CD14-positive monocyte (primary cell): Measurements from ENCODE around the gene SART3. TPM values are rescaled to one million over a fixed set of nuclear protein-coding genes. Genes with fewer than 3 reads are reported as not detected.

Source experiments
- DNase-seq, 3 donors: peaks; one replicate each; pipeline ENCODE4 v3.0.0-alpha.2; 2011 to 2022
- H2AFZ ChIP-seq: 2 replicates; pipeline ENCODE4 v1.6.0; 2012; ENCODE audit warnings: mild to moderate bottlenecking, low read depth, low read length, inconsistent platforms; ENCODE audit not compliant: insufficient read depth, poor library complexity, severe bottlenecking
- H3K27ac ChIP-seq, 2 donors: 1 replicate in 1 of 2; 2 replicates in 1 of 2; pipeline ENCODE4 v1.5.1; 2012 to 2013; ENCODE audit warnings: low read length in 2 of 2, control low read depth in 1 of 2, inconsistent platforms in 1 of 2, low read depth in 1 of 2, mild to moderate bottlenecking in 1 of 2
- H3K27me3 ChIP-seq, 2 donors: one replicate each; pipeline versions ENCODE4 v1.6.0 to v1.6.1; 2011 to 2013; ENCODE audit warnings: low read length in 2 of 2; ENCODE audit not compliant: control insufficient read depth in 2 of 2, insufficient read depth in 2 of 2
- H3K36me3 ChIP-seq, 2 donors: replicated peaks in 1 of 2; 1 replicate in 1 of 2; 2 replicates in 1 of 2; pipeline versions ENCODE4 v1.5.1 to v1.6.1; 2012 to 2013; ENCODE audit warnings: low read length in 2 of 2, control low read depth in 1 of 2, inconsistent platforms in 1 of 2, mild to moderate bottlenecking in 1 of 2; ENCODE audit not compliant: insufficient read depth in 2 of 2, control insufficient read depth in 1 of 2
- H3K4me1 ChIP-seq, 2 donors: 1 replicate in 1 of 2; 2 replicates in 1 of 2; pipeline versions ENCODE4 v1.5.1 to v1.6.1; 2012 to 2013; ENCODE audit warnings: low read length in 2 of 2, control low read depth in 1 of 2, inconsistent platforms in 1 of 2, mild to moderate bottlenecking in 1 of 2, moderate library complexity in 1 of 2; ENCODE audit not compliant: insufficient read depth in 2 of 2, control insufficient read depth in 1 of 2
- H3K4me2 ChIP-seq: replicated peaks from 2 replicates; pipeline ENCODE3; 2012; ENCODE audit warnings: low read length, moderate library complexity, mild to moderate bottlenecking; ENCODE audit not compliant: poor library complexity, severe bottlenecking; ENCODE audit errors: extremely low read depth
- H3K4me3 ChIP-seq, 3 experiments: fragments of 200-600 bp in 1 of 3; sonication (generic) in 1 of 3; replicated peaks in 1 of 3; 1 replicate in 2 of 3; 2 replicates in 1 of 3; pipeline ENCODE4 v1.5.1; 2011 to 2013; ENCODE audit warnings: low read length in 3 of 3, mild to moderate bottlenecking in 3 of 3, control low read depth in 2 of 3, low read depth in 2 of 3, inconsistent platforms in 1 of 3, moderate library complexity in 1 of 3
- H3K79me2 ChIP-seq: 2 replicates; pipeline ENCODE4 v1.6.0; 2012; ENCODE audit warnings: mild to moderate bottlenecking, control low read depth, inconsistent platforms, low read length, moderate library complexity; ENCODE audit not compliant: insufficient read depth
- H3K9ac ChIP-seq: 2 replicates; pipeline ENCODE4 v1.6.0; 2017; ENCODE audit warnings: low read length, mild to moderate bottlenecking; ENCODE audit not compliant: insufficient read depth, poor library complexity, severe bottlenecking
- H3K9me3 ChIP-seq, 2 donors: replicated peaks in 1 of 2; 1 replicate in 1 of 2; 2 replicates in 1 of 2; pipeline versions ENCODE4 v1.5.1 to v1.6.1; 2012 to 2013; ENCODE audit warnings: low read length in 2 of 2, control low read depth in 1 of 2; ENCODE audit not compliant: control insufficient read depth in 1 of 2, insufficient read depth in 1 of 2
- H4K20me1 ChIP-seq: 2 replicates; pipeline ENCODE4 v1.6.0; 2012; ENCODE audit warnings: mild to moderate bottlenecking, low read length, control low read depth, moderate library complexity; ENCODE audit not compliant: insufficient read depth
- H3K27ac Mint-ChIP-seq, 7 donors: one replicate each; pipeline ENCODE4 v1.8.0; 2020; ENCODE audit warnings: mild to moderate bottlenecking in 7 of 7, mixed read lengths in 7 of 7, moderate library complexity in 6 of 7, inconsistent platforms in 2 of 7
- H3K27me3 Mint-ChIP-seq, 3 donors: one replicate each; pipeline ENCODE4 v1.8.0; 2021 to 2022; ENCODE audit warnings: low read depth in 3 of 3, mild to moderate bottlenecking in 3 of 3, mixed read lengths in 3 of 3, moderate library complexity in 3 of 3, inconsistent platforms in 1 of 3
- H3K36me3 Mint-ChIP-seq, 2 donors: one replicate each; pipeline ENCODE4 v1.8.0; 2020; ENCODE audit warnings: mixed read lengths in 2 of 2, inconsistent platforms in 1 of 2, mild to moderate bottlenecking in 1 of 2
- H3K4me1 Mint-ChIP-seq: one replicate; pipeline ENCODE4 v1.8.0; 2020; ENCODE audit warnings: mild to moderate bottlenecking, mixed read lengths
- H3K4me3 Mint-ChIP-seq, 2 donors: one replicate each; pipeline ENCODE4 v1.8.0; 2020; ENCODE audit warnings: mild to moderate bottlenecking in 2 of 2, mixed read lengths in 2 of 2, moderate library complexity in 1 of 2
- H3K9me3 Mint-ChIP-seq, 7 donors: one replicate each; pipeline ENCODE4 v1.8.0; 2020 to 2022; ENCODE audit warnings: mixed read lengths in 7 of 7, mild to moderate bottlenecking in 6 of 7, moderate library complexity in 6 of 7, inconsistent platforms in 2 of 7
- CTCF ChIP-seq: fragments of 200-600 bp; IDR thresholded peaks from one replicate; pipeline ENCODE4 v1.8.0; 2022; ENCODE audit warnings: antibody characterized with exemption, mild to moderate bottlenecking
- WGBS: methylation state at CpG from one replicate; pipeline ENCODE4 v1.1.5; 2013; ENCODE audit warnings: missing lambda C conversion rate; ENCODE audit not compliant: insufficient coverage; 5-methylcytosine and 5-hydroxymethylcytosine counted together
- intact Hi-C, 2 donors: fragments of 100-400 bp; cut with micrococcal nuclease; formaldehyde crosslinking; loops; one replicate each; pipeline versions ENCODE4 v1.15.0 to v1.15.1; 2023
- polyA plus RNA-seq, 3 donors: library from polyadenylated mRNA; depleted of rRNA in 1 of 3; unstranded in 2 of 3; stranded (reverse) in 1 of 3; fragments of 300-500 nt in 2 of 3; fragments of >200 nt in 1 of 3; fragmentation: Illumina TruSeq in 2 of 3; gene quantifications; 1 replicate in 2 of 3; 2 replicates in 1 of 3; pipeline ENCODE4 v1.2.3, GENCODE V29; 2012 to 2021

The SART3 gene
- polyA plus RNA-seq, 3 donors, result 10.3 to 20.9 (median 20.6) TPM

DNA sequence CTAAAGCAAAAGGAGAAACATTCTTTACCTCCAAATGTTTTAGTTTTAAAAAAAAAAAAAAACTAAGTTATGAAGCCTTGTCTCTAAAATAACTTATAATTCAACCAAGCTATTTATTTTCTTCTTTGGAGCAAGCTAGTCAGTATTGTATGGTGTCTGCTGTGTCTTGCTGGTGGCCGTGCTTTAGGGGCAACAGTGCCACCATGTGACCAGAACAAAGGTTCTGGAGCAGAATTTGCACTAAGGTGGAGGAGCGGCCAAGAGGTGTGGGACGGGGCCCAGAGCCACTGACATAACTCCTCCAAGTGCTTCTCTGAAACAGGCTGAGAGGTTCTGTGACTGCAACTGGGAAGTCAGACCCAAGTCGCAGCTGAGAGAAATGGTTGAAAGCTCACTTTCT is 41.4 kb downstream of the SART3 start:
- no peak for DNase-seq
- H4K20me1 ChIP-seq, result peaks cover 17% of the 10 kb centered on the region
- H3K79me2 ChIP-seq, result peaks cover 13% of the 10 kb centered on the region
- H2AFZ ChIP-seq, result no peak overlapping the region
- no peaks in the 10 kb centered on the region for H3K9me3 Mint-ChIP-seq
- no peak overlapping the region for H3K9ac ChIP-seq
- H3K9me3 ChIP-seq, result no peaks in the 10 kb centered on the region
- no peak overlapping the region for H3K27ac ChIP-seq
- H3K27ac Mint-ChIP-seq, result peak overlapping the region in 1 of 7 donors; percentile 40
- H3K4me2 ChIP-seq, result no peak overlapping the region
- H3K4me1 ChIP-seq, result peaks cover 12 to 16% of the 10 kb centered on the region in 2 donors
- H3K4me1 Mint-ChIP-seq, result peaks cover 19% of the 10 kb centered on the region
- 67% methylated on average over 2 of the region's 4 CpGs for WGBS
- H3K36me3 ChIP-seq, result peaks cover 69 to 78% of the 10 kb centered on the region in 2 donors
- peaks cover 68 to 77% of the 10 kb centered on the region in 2 donors for H3K36me3 Mint-ChIP-seq
- peaks cover 0 to 4% (median 3%) of the 10 kb centered on the region in 3 donors for H3K27me3 Mint-ChIP-seq
- H3K4me3 ChIP-seq, result no peak overlapping the region
- TF ChIP-seq CTCF, result no peak
- H3K27me3 ChIP-seq, result no peaks in the 10 kb centered on the region
- intact Hi-C loops, result loop anchor here (5.0 to 10.0 kb wide), 3 partner anchors 43 to 845 kb away; partner anchors contain the start of genes ALKBH2 (in 2 of the 2), UNG (in 2 of the 2), ISCU (in 1 of the 2) and SART3 (in 1 of the 2)
- H3K4me3 Mint-ChIP-seq, result no peak overlapping the region

DNA sequence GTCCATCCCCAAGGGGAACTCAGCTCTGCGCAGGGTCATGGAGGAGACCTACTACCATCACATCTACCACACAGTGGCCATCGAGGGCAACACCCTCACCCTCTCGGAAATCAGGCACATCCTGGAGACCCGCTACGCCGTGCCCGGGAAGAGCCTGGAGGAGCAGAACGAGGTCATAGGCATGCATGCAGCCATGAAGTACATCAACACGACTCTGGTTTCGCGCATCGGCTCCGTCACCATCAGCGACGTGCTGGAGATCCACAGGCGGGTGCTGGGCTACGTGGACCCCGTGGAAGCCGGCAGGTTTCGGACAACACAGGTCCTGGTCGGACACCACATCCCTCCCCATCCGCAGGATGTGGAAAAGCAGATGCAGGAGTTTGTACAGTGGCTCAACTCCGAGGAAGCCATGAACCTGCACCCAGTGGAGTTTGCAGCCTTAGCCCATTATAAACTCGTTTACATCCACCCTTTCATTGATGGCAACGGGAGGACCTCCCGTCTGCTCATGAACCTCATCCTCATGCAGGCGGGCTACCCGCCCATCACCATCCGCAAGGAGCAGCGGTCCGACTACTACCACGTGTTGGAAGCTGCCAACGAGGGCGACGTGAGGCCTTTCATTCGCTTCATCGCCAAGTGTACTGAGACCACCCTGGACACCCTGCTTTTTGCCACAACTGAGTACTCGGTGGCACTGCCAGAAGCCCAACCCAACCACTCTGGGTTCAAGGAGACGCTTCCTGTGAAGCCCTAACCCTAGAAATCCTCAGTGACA is 42.1 kb downstream of the SART3 start:
- Histone ChIP-seq H3K27me3 (no peaks in the 10 kb centered on the region), H4K20me1 (peaks cover 14% of the 10 kb centered on the region), H3K4me1 (peaks cover 13 to 19% of the 10 kb centered on the region in 2 donors), H3K4me2 (no peak overlapping the region), H3K27ac (no peak overlapping the region), H2AFZ (no peak overlapping the region), H3K4me3 (no peak overlapping the region), H3K36me3 (peaks cover 62 to 72% of the 10 kb centered on the region in 2 donors), H3K9ac (no peak overlapping the region), H3K79me2 (peaks cover 13% of the 10 kb centered on the region), H3K9me3 (no peaks in the 10 kb centered on the region)
- Mint-ChIP-seq H3K27me3 (peaks cover 2 to 7% (median 6%) of the 10 kb centered on the region in 3 donors), H3K4me3 (no peak overlapping the region), H3K27ac (peak overlapping the region in 4 of 7 donors; percentile 20 to 75 (median 56)), H3K9me3 (no peaks in the 10 kb centered on the region), H3K4me1 (peaks cover 22% of the 10 kb centered on the region), H3K36me3 (peaks cover 61 to 70% of the 10 kb centered on the region in 2 donors)
- no peak for DNase-seq
- intact Hi-C loops, result loop anchor here (5.0 to 10.0 kb wide), 3 partner anchors 43 to 844 kb away; partner anchors contain the start of genes ALKBH2 (in 2 of the 2), UNG (in 2 of the 2), ISCU (in 1 of the 2) and SART3 (in 1 of the 2)
- WGBS, result 95% methylated on average over 35 of the region's 39 CpGs
- no peak for TF ChIP-seq CTCF
